CD4-positive, alpha-beta memory T cell (primary cell): ENCODE data around the gene KRTAP10-4. TPM values are rescaled to one million over a fixed set of nuclear protein-coding genes. Genes with fewer than 3 reads are reported as not detected.

Experiments
- CTCF ChIA-PET: fragments of 350-600 bp; sonication (Branson Sonifier 250); formaldehyde crosslinking; loops from one replicate; lab custom pipeline; 2021; ENCODE audit warnings: inconsistent platforms; ENCODE audit not compliant: partially characterized antibody; lab: Charles Lee
- POLR2A ChIA-PET: fragments of 350-600 bp; sonication (Branson Sonifier 250); formaldehyde crosslinking; loops from one replicate; lab custom pipeline; 2021; ENCODE audit not compliant: partially characterized antibody; lab: Charles Lee
- DNase-seq, 5 donors: peaks; one replicate each; pipeline versions ENCODE4 v3.0.0 to v3.0.0-alpha.2; 2020 to 2022; ENCODE audit warnings: mixed read lengths in 1 of 5
- H3K27ac ChIP-seq: one replicate; pipeline ENCODE4 v1.7.0; 2013; ENCODE audit warnings: low read depth, low read length
- H3K27me3 ChIP-seq: 2 replicates; pipeline ENCODE4 v1.7.0; 2013; ENCODE audit warnings: mild to moderate bottlenecking, low read length, moderate library complexity; ENCODE audit not compliant: insufficient read depth
- H3K36me3 ChIP-seq: 2 replicates; pipeline ENCODE4 v1.7.0; 2013; ENCODE audit warnings: mild to moderate bottlenecking, low read length, moderate library complexity; ENCODE audit not compliant: insufficient read depth
- H3K4me1 ChIP-seq: 2 replicates; pipeline ENCODE4 v1.7.0; 2013; ENCODE audit warnings: mild to moderate bottlenecking, low read length, moderate library complexity; ENCODE audit not compliant: insufficient read depth
- H3K4me3 ChIP-seq, 2 donors: one replicate each; pipeline ENCODE4 v1.7.0; 2013; ENCODE audit warnings: low read length in 2 of 2, mild to moderate bottlenecking in 1 of 2
- H3K9me3 ChIP-seq, 2 donors: one replicate each; pipeline ENCODE4 v1.7.0; 2013; ENCODE audit warnings: low read length in 2 of 2, control low read depth in 1 of 2; ENCODE audit not compliant: control insufficient read depth in 1 of 2
- H3K27ac Mint-ChIP-seq, 7 donors: one replicate each; pipeline ENCODE4 v1.8.0; 2020 to 2021; ENCODE audit warnings: mixed read lengths in 7 of 7, mild to moderate bottlenecking in 6 of 7, inconsistent platforms in 3 of 7, moderate library complexity in 3 of 7
- H3K27me3 Mint-ChIP-seq, 2 donors: one replicate each; pipeline ENCODE4 v1.8.0; 2020 to 2021; ENCODE audit warnings: mixed read lengths in 2 of 2
- H3K36me3 Mint-ChIP-seq, 2 donors: one replicate each; pipeline ENCODE4 v1.8.0; 2020 to 2021; ENCODE audit warnings: mixed read lengths in 2 of 2, inconsistent platforms in 1 of 2, mild to moderate bottlenecking in 1 of 2
- H3K4me1 Mint-ChIP-seq, 4 donors: one replicate each; pipeline ENCODE4 v1.8.0; 2020 to 2021; ENCODE audit warnings: mixed read lengths in 4 of 4, mild to moderate bottlenecking in 1 of 4
- H3K4me3 Mint-ChIP-seq, 8 donors: one replicate each; pipeline ENCODE4 v1.8.0; 2020 to 2021; ENCODE audit warnings: mixed read lengths in 8 of 8, mild to moderate bottlenecking in 7 of 8, moderate library complexity in 6 of 8, inconsistent platforms in 3 of 8
- H3K9me3 Mint-ChIP-seq, 8 donors: one replicate each; pipeline ENCODE4 v1.8.0; 2020 to 2021; ENCODE audit warnings: mixed read lengths in 8 of 8, mild to moderate bottlenecking in 5 of 8, inconsistent platforms in 3 of 8, moderate library complexity in 1 of 8
- intact Hi-C: fragments of 100-400 bp; cut with micrococcal nuclease; formaldehyde crosslinking; loops from one replicate; pipeline ENCODE4 v1.15.1; 2023
- polyA plus RNA-seq, 2 donors: library from polyadenylated mRNA; unstranded; fragments of 300-500 nt; fragmentation: Illumina TruSeq; gene quantifications; one replicate each; pipeline ENCODE4 v1.2.3, GENCODE V29; 2021
- total RNA-seq, 2 experiments: library from RNA; stranded (reverse); gene quantifications; one replicate each; pipeline ENCODE4 v1.2.3, GENCODE V29; 2021

KRTAP10-4 gene
- total and polyA plus RNA-seq, 4 experiments from 2014 or later: not detected

- ChIA-PET CTCF (interaction anchor here (0.9 to 2.8 kb wide), 11 partner anchors 11 to 124 kb away, joined by 3 to 19 read pairs (median 6); partner anchors contain the start of genes KRTAP12-3 and KRTAP12-4), POLR2A (interaction anchor here (0.7 to 5.4 kb wide), 15 partner anchors 12 to 255 kb away, joined by 3 to 89 read pairs (median 5); partner anchors contain the start of genes KRTAP10-12, KRTAP12-2, KRTAP12-3 and KRTAP12-4)
- Histone ChIP-seq H3K27ac (peak overlapping the region; percentile 40), H3K4me3 (peak overlapping the region in 1 of 2 donors; percentile 12), H3K4me1 (peaks cover 43% of the 10 kb centered on the region), H3K9me3 (no peaks in the 10 kb centered on the region), H3K36me3 (no peaks in the 10 kb centered on the region), H3K27me3 (no peaks in the 10 kb centered on the region)
- peak overlapping the region; percentile 39 to 81 (median 68) for H3K4me3 Mint-ChIP-seq
- intact Hi-C loops: loop anchor here (1.0 to 10.0 kb wide), 2 partner anchors 38 to 74 kb away; partner anchors contain the start of genes KRTAP10-1 and KRTAP12-3
- H3K36me3 Mint-ChIP-seq: peaks cover 24 to 35% of the 10 kb centered on the region in 2 donors
- peak; percentile 72 to 80 (median 78) for DNase-seq
- H3K27ac Mint-ChIP-seq: peak overlapping the region; percentile 83 to 96 (median 93)
- peaks cover 2 to 41% (median 34%) of the 10 kb centered on the region in 8 donors for H3K9me3 Mint-ChIP-seq
- H3K27me3 Mint-ChIP-seq: no peaks in the 10 kb centered on the region
- peaks cover 31 to 60% (median 50%) of the 10 kb centered on the region in 4 donors for H3K4me1 Mint-ChIP-seq
Measured at GRCh38 chr21:44618909-44619308, 45.4 kb downstream of the KRTAP10-4 start.

- POLR2A ChIA-PET: interaction anchor here (1.1 to 5.4 kb wide), 7 partner anchors 11 to 109 kb away, joined by 3 to 89 read pairs (median 16); partner anchors contain the start of genes KRTAP12-2, KRTAP12-3 and KRTAP12-4
- H3K4me3 ChIP-seq: no peak overlapping the region
- peaks cover 43% of the 10 kb centered on the region for H3K4me1 ChIP-seq
- no peaks in the 10 kb centered on the region for H3K9me3 ChIP-seq
- peaks cover 26 to 43% of the 10 kb centered on the region in 2 donors for H3K36me3 Mint-ChIP-seq
- DNase-seq: no peak
- CTCF ChIA-PET: interaction anchor here (0.7 to 2.8 kb wide), 5 partner anchors 12 to 123 kb away, joined by 3 to 19 read pairs (median 8); partner anchors contain the start of gene KRTAP12-4
- peak overlapping the region in 4 of 8 donors; percentile 22 to 81 (median 56) for H3K4me3 Mint-ChIP-seq
- H3K27ac Mint-ChIP-seq: peak overlapping the region; percentile 50 to 96 (median 93)
- peaks cover 31 to 61% (median 47%) of the 10 kb centered on the region in 4 donors for H3K4me1 Mint-ChIP-seq
- intact Hi-C loops: loop anchor here (1.0 to 10.0 kb wide), 2 partner anchors 37 to 75 kb away; partner anchors contain the start of genes KRTAP10-1 and KRTAP12-3
- H3K27me3 Mint-ChIP-seq: no peaks in the 10 kb centered on the region
- H3K9me3 Mint-ChIP-seq: peaks cover 2 to 48% (median 42%) of the 10 kb centered on the region in 8 donors
- H3K27me3 ChIP-seq: no peaks in the 10 kb centered on the region
- H3K27ac ChIP-seq: no peak overlapping the region
- H3K36me3 ChIP-seq: no peaks in the 10 kb centered on the region
Measured at GRCh38 chr21:44619886-44620285, 46.4 kb downstream of the KRTAP10-4 start.

- intact Hi-C loops: no loop called here
Measured at GRCh38 chr21:44623575-44623974, 50.0 kb downstream of the KRTAP10-4 start.

More at GRCh38 chr21:44623575-44623974, 50.0 kb downstream of the KRTAP10-4 start:
- CTCF ChIA-PET: no interaction called here
- no peak overlapping the region for H3K4me3 Mint-ChIP-seq
- peak overlapping the region in 1 of 7 donors; percentile 68 for H3K27ac Mint-ChIP-seq
- H3K27me3 Mint-ChIP-seq: no peaks in the 10 kb centered on the region
- H3K9me3 Mint-ChIP-seq: peaks cover 2 to 49% (median 42%) of the 10 kb centered on the region in 8 donors
- peaks cover 23 to 37% (median 29%) of the 10 kb centered on the region in 4 donors for H3K4me1 Mint-ChIP-seq
- H3K36me3 ChIP-seq: no peaks in the 10 kb centered on the region
- DNase-seq: no peak
- no peaks in the 10 kb centered on the region for H3K9me3 ChIP-seq
- H3K27ac ChIP-seq: no peak overlapping the region
- H3K4me1 ChIP-seq: peaks cover 20% of the 10 kb centered on the region
- POLR2A ChIA-PET: interaction anchor here (1.3 to 5.4 kb wide), 2 partner anchors 34 to 35 kb away, joined by 3 to 89 read pairs; partner anchors contain the start of gene KRTAP12-3
- no peaks in the 10 kb centered on the region for H3K27me3 ChIP-seq
- H3K36me3 Mint-ChIP-seq: peaks cover 26 to 46% of the 10 kb centered on the region in 2 donors
- H3K4me3 ChIP-seq: no peak overlapping the region

Other genes with a start within 250 kb of the KRTAP10-4 start
- 10 to 100 TPM; 51.7 to 55.2 TPM for gene CFAP410, start 234.3 kb upstream of the KRTAP10-4 start, total RNA-seq
- gene CFAP410, start 234.3 kb upstream of the KRTAP10-4 start, polyA plus RNA-seq: 10 to 100 TPM; 20.1 to 32.4 TPM
- gene TRPM2, start 220.1 kb upstream of the KRTAP10-4 start, total RNA-seq: 1 to 10 TPM; 1.3 to 1.7 TPM
- under 1 TPM in 1 of 2 donors, not detected in 1; 0.37 TPM for gene TRPM2, start 220.1 kb upstream of the KRTAP10-4 start, polyA plus RNA-seq
- 1 to 10 TPM; 1.4 to 1.5 TPM for gene LRRC3, start 118.2 kb upstream of the KRTAP10-4 start, total RNA-seq
- gene LRRC3, start 118.2 kb upstream of the KRTAP10-4 start, polyA plus RNA-seq: under 1 TPM; 0.11 to 0.61 TPM
- gene KRTAP10-1, start 33.5 kb upstream of the KRTAP10-4 start, total RNA-seq: not detected
- gene KRTAP10-1, start 33.5 kb upstream of the KRTAP10-4 start, polyA plus RNA-seq: not detected
- not detected for gene KRTAP10-2, start 22.2 kb upstream of the KRTAP10-4 start, total RNA-seq
- gene KRTAP10-2, start 22.2 kb upstream of the KRTAP10-4 start, polyA plus RNA-seq: not detected
- gene KRTAP10-3, start 14.9 kb upstream of the KRTAP10-4 start, total RNA-seq: not detected
- gene KRTAP10-3, start 14.9 kb upstream of the KRTAP10-4 start, polyA plus RNA-seq: not detected
- gene KRTAP10-5, start 6.9 kb downstream of the KRTAP10-4 start, total RNA-seq: not detected
- gene KRTAP10-5, start 6.9 kb downstream of the KRTAP10-4 start, polyA plus RNA-seq: not detected
- not detected for gene KRTAP10-6, start 18.8 kb downstream of the KRTAP10-4 start, total RNA-seq
- not detected for gene KRTAP10-6, start 18.8 kb downstream of the KRTAP10-4 start, polyA plus RNA-seq
- not detected for gene KRTAP10-7, start 26.9 kb downstream of the KRTAP10-4 start, total RNA-seq
- gene KRTAP10-7, start 26.9 kb downstream of the KRTAP10-4 start, polyA plus RNA-seq: not detected
- not detected for gene KRTAP10-8, start 38.4 kb downstream of the KRTAP10-4 start, total RNA-seq
- not detected for gene KRTAP10-8, start 38.4 kb downstream of the KRTAP10-4 start, polyA plus RNA-seq
- not detected for gene KRTAP10-9, start 53.4 kb downstream of the KRTAP10-4 start, total RNA-seq
- gene KRTAP10-9, start 53.4 kb downstream of the KRTAP10-4 start, polyA plus RNA-seq: not detected
- gene KRTAP10-10, start 63.6 kb downstream of the KRTAP10-4 start, total RNA-seq: not detected
- not detected for gene KRTAP10-10, start 63.6 kb downstream of the KRTAP10-4 start, polyA plus RNA-seq
- gene KRTAP10-11, start 72.7 kb downstream of the KRTAP10-4 start, total RNA-seq: not detected
- gene KRTAP10-11, start 72.7 kb downstream of the KRTAP10-4 start, polyA plus RNA-seq: not detected
- not detected for gene KRTAP12-4, start 80.9 kb downstream of the KRTAP10-4 start, total RNA-seq
- gene KRTAP12-4, start 80.9 kb downstream of the KRTAP10-4 start, polyA plus RNA-seq: not detected
- not detected for gene KRTAP12-3, start 84.2 kb downstream of the KRTAP10-4 start, total RNA-seq
- gene KRTAP12-3, start 84.2 kb downstream of the KRTAP10-4 start, polyA plus RNA-seq: 1 to 10 TPM in 1 of 2 donors, not detected in 1; 1.2 TPM
- not detected for gene KRTAP12-2, start 93.2 kb downstream of the KRTAP10-4 start, total RNA-seq
- not detected for gene KRTAP12-2, start 93.2 kb downstream of the KRTAP10-4 start, polyA plus RNA-seq
- gene KRTAP12-1, start 108.4 kb downstream of the KRTAP10-4 start, total RNA-seq: not detected
- gene KRTAP12-1, start 108.4 kb downstream of the KRTAP10-4 start, polyA plus RNA-seq: not detected
- not detected for gene KRTAP10-12, start 123.4 kb downstream of the KRTAP10-4 start, total RNA-seq
- not detected for gene KRTAP10-12, start 123.4 kb downstream of the KRTAP10-4 start, polyA plus RNA-seq
- not detected for gene TSPEAR, start 137.8 kb downstream of the KRTAP10-4 start, total RNA-seq
- gene TSPEAR, start 137.8 kb downstream of the KRTAP10-4 start, polyA plus RNA-seq: under 1 TPM in 1 of 2 donors, not detected in 1; 0.07 TPM
- gene UBE2G2, start 228.1 kb downstream of the KRTAP10-4 start, total RNA-seq: 100 to 1,000 TPM; 125 to 131 TPM
- gene UBE2G2, start 228.1 kb downstream of the KRTAP10-4 start, polyA plus RNA-seq: 10 to 100 TPM; 51.8 to 65.9 TPM
- gene SUMO3, start 244.3 kb downstream of the KRTAP10-4 start, total RNA-seq: 10 to 100 TPM; 36.3 to 37.3 TPM
- gene SUMO3, start 244.3 kb downstream of the KRTAP10-4 start, polyA plus RNA-seq: 10 to 100 TPM; 74.9 to 99.7 TPM